ENCODE data around the gene PPP3CA.

GRCh38 chr4:101008503-101008902 lies 338.8 kb downstream of the PPP3CA start:
- TF ChIP-seq CTCF (IDR thresholded peaks at IDR 0.05) (no peak), POLR2A (IDR thresholded peaks at IDR 0.05) (no peak), EP300 (IDR thresholded peaks at IDR 0.05) (no peak)

Data from tibial nerve (tissue), 4 donors.